Naive thymus-derived CD4-positive, alpha-beta T cell (primary cell): Measurements from ENCODE around the gene CPEB3. TPM values are rescaled to one million over a fixed set of nuclear protein-coding genes. Genes with fewer than 3 reads are reported as not detected.

Experiments used
- ATAC-seq: fragments of 150-1000 bp; cut with Tn5 transposase; 2 replicates; pipeline ENCODE4 v1.10.0; 2021; ENCODE audit warnings: mild to moderate bottlenecking, moderate library complexity
- CTCF ChIA-PET: fragments of 350-600 bp; sonication (Branson Sonifier 250); formaldehyde crosslinking; loops from one replicate; lab custom pipeline; 2021; ENCODE audit warnings: antibody characterized with exemption; lab: Charles Lee
- POLR2A ChIA-PET: fragments of 350-600 bp; sonication (Branson Sonifier 250); formaldehyde crosslinking; loops from one replicate; lab custom pipeline; 2021; ENCODE audit warnings: antibody characterized with exemption, inconsistent platforms; lab: Charles Lee
- DNase-seq, 9 donors: peaks; one replicate each; pipeline versions ENCODE4 v3.0.0 to v3.0.0-alpha.2; 2020 to 2022; ENCODE audit warnings: mixed read lengths in 1 of 9
- H3K27ac ChIP-seq: one replicate; pipeline ENCODE4 v1.7.0; 2013; ENCODE audit warnings: mild to moderate bottlenecking, low read depth, low read length, moderate library complexity
- H3K27me3 ChIP-seq, 2 donors: one replicate each; pipeline ENCODE4 v1.7.0; 2013; ENCODE audit warnings: low read length in 2 of 2, mild to moderate bottlenecking in 2 of 2, moderate library complexity in 2 of 2; ENCODE audit not compliant: control insufficient read depth in 2 of 2, insufficient read depth in 2 of 2
- H3K36me3 ChIP-seq, 3 experiments: 1 replicate in 2 of 3; 2 replicates in 1 of 3; pipeline ENCODE4 v1.7.0; 2013; ENCODE audit warnings: low read length in 3 of 3, mild to moderate bottlenecking in 3 of 3, moderate library complexity in 1 of 3; ENCODE audit not compliant: insufficient read depth in 3 of 3, control insufficient read depth in 2 of 3
- H3K4me1 ChIP-seq, 2 donors: one replicate each; pipeline ENCODE4 v1.7.0; 2013; ENCODE audit warnings: low read length in 2 of 2, mild to moderate bottlenecking in 2 of 2, moderate library complexity in 1 of 2; ENCODE audit not compliant: control insufficient read depth in 2 of 2, insufficient read depth in 2 of 2
- H3K4me3 ChIP-seq: 2 replicates; pipeline ENCODE4 v1.7.0; 2013; ENCODE audit warnings: mild to moderate bottlenecking, low read length
- H3K9me3 ChIP-seq, 3 experiments: 1 replicate in 2 of 3; 2 replicates in 1 of 3; pipeline ENCODE4 v1.7.0; 2013; ENCODE audit warnings: low read length in 3 of 3; ENCODE audit not compliant: control insufficient read depth in 2 of 3
- H3K27ac Mint-ChIP-seq, 9 donors: one replicate each; pipeline ENCODE4 v1.8.0; 2020 to 2022; ENCODE audit warnings: mixed read lengths in 9 of 9, mild to moderate bottlenecking in 8 of 9, moderate library complexity in 5 of 9, inconsistent platforms in 2 of 9
- H3K27me3 Mint-ChIP-seq, 5 donors: one replicate each; pipeline ENCODE4 v1.8.0; 2021 to 2022; ENCODE audit warnings: mixed read lengths in 5 of 5, mild to moderate bottlenecking in 1 of 5
- H3K36me3 Mint-ChIP-seq, 5 donors: one replicate each; pipeline ENCODE4 v1.8.0; 2020 to 2022; ENCODE audit warnings: mixed read lengths in 5 of 5, mild to moderate bottlenecking in 3 of 5, inconsistent platforms in 1 of 5
- H3K4me1 Mint-ChIP-seq, 7 donors: one replicate each; pipeline ENCODE4 v1.8.0; 2020 to 2022; ENCODE audit warnings: mixed read lengths in 7 of 7, mild to moderate bottlenecking in 3 of 7, inconsistent platforms in 1 of 7
- H3K4me3 Mint-ChIP-seq, 10 donors: one replicate each; pipeline ENCODE4 v1.8.0; 2020 to 2022; ENCODE audit warnings: mild to moderate bottlenecking in 10 of 10, mixed read lengths in 10 of 10, moderate library complexity in 6 of 10, inconsistent platforms in 2 of 10
- H3K9me3 Mint-ChIP-seq, 11 donors: one replicate each; pipeline ENCODE4 v1.8.0; 2020 to 2022; ENCODE audit warnings: mixed read lengths in 11 of 11, mild to moderate bottlenecking in 4 of 11, inconsistent platforms in 1 of 11, moderate library complexity in 1 of 11
- intact Hi-C, 2 donors: fragments of 100-400 bp; cut with micrococcal nuclease; formaldehyde crosslinking; loops; one replicate each; pipeline ENCODE4 v1.15.1; 2023
- polyA plus RNA-seq, 2 donors: library from polyadenylated mRNA; unstranded; fragments of 300-500 nt; fragmentation: Illumina TruSeq; gene quantifications; one replicate each; pipeline ENCODE4 v1.2.3, GENCODE V29; 2021
- total RNA-seq, 6 experiments: library from RNA in 5 of 6; stranded (reverse) in 5 of 6; gene quantifications; 1 replicate in 5 of 6; 2 replicates in 1 of 6; pipeline ENCODE4 v1.2.3 and lab custom pipeline; 2021 to 2026

Gene CPEB3
- total and polyA plus RNA-seq, 7 experiments from 2014 or later: 0.74 to 3.3 (median 2.1) TPM

DNA sequence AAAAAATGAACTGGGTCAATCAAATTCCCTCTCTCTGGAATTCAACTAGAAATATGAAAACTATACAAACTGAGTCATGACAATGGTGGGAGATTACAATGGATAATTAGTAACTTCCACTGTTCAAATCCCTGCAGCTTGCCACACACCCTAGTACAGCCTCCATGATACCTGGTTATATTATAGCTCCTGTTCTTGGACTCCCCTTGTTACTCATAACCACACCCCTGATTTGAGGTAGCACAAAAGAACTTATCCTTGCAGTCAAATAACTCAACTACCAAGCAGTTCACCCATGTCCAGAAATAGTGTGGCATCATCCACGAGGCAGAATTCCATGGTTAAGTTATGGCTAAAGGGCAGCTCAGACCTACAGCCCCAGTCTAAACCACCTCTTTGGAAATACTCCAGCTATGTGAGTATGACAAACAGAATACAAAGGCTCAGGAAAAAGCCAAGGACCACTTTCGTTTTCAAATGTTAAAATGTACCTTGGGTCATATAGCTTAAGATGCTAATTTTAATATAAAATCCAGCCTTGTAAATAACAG lies 164.7 kb downstream of the CPEB3 start:
- Histone ChIP-seq H3K27me3 (no peaks in the 10 kb centered on the region), H3K36me3 (no peaks in the 10 kb centered on the region), H3K9me3 (no peaks in the 10 kb centered on the region), H3K4me3 (no peak overlapping the region), H3K27ac (no peak overlapping the region), H3K4me1 (no peaks in the 10 kb centered on the region)
- intact Hi-C loops: no loop called here
- no peak overlapping the region for H3K4me3 Mint-ChIP-seq
- no peaks in the 10 kb centered on the region for H3K27me3 Mint-ChIP-seq
- DNase-seq (no peak), ATAC-seq (no peak)
- ChIA-PET CTCF (no interaction called here), POLR2A (no interaction called here)
- peaks cover 5 to 13% (median 10%) of the 10 kb centered on the region in 5 donors for H3K36me3 Mint-ChIP-seq
- H3K9me3 Mint-ChIP-seq: peaks cover 0 to 9% (median 0%) of the 10 kb centered on the region in 11 donors
- no peak overlapping the region for H3K27ac Mint-ChIP-seq
- peaks cover 0 to 7% (median 0%) of the 10 kb centered on the region in 7 donors for H3K4me1 Mint-ChIP-seq

DNA sequence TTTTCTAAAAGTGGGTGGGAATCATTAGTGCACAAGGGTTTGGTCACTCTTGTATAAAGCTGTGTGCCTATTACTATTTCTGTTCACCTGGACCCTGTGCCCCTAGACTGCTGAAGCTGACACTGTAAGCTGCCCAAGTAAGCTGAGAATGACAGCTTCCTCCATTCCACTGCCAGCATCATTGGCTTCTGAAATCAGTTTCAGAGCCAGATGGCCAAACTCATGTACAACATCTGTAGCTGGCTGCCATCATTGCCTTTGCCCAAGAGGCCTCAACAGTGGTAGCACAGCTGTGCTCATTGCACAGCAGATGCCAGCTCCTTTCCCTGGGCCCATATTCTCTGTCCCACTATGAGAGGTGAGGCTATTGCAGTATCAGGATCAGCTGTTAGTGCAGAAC lies 165.7 kb downstream of the CPEB3 start:
- H3K27ac Mint-ChIP-seq: no peak overlapping the region
- ATAC-seq (no peak), DNase-seq (no peak)
- no peak overlapping the region for H3K4me3 ChIP-seq
- H3K36me3 Mint-ChIP-seq: peaks cover 5 to 11% (median 7%) of the 10 kb centered on the region in 5 donors
- H3K4me1 Mint-ChIP-seq: peaks cover 0 to 6% (median 0%) of the 10 kb centered on the region in 7 donors
- H3K27me3 ChIP-seq: no peaks in the 10 kb centered on the region
- H3K9me3 ChIP-seq: no peaks in the 10 kb centered on the region
- no peaks in the 10 kb centered on the region for H3K4me1 ChIP-seq
- no peaks in the 10 kb centered on the region for H3K27me3 Mint-ChIP-seq
- CTCF ChIA-PET: no interaction called here
- no peak overlapping the region for H3K4me3 Mint-ChIP-seq
- H3K9me3 Mint-ChIP-seq: peaks cover 0 to 9% (median 0%) of the 10 kb centered on the region in 11 donors
- intact Hi-C loops: no loop called here
- H3K36me3 ChIP-seq: no peaks in the 10 kb centered on the region
- no peak overlapping the region for H3K27ac ChIP-seq
- POLR2A ChIA-PET: no interaction called here

DNA sequence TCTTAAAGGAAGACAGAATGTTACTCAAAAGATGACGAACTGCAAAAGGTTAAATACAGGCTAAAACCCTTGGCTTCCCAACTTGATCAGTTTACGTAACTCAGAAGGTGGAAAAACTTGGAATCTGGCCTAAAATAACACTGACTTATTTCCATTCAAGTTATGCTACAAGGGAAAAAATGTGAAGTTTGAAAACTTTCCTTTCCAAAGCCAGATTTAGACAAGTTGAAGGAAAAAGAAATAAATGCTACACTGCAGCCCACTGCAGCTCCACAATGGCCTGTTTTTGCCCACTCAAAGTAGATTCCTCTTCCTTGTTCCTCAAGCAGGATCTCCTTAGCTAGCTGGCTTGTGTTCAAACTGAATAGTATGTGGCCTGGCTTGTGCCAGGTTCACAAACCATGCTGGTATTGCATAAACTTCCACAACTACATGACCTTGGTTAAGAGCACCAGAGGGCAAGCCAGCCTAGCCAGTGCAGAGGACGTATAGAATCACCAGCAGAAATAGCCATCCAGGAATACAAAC lies 166.2 kb downstream of the CPEB3 start:
- Mint-ChIP-seq H3K4me3 (no peak overlapping the region), H3K27ac (no peak overlapping the region), H3K9me3 (peaks cover 0 to 9% (median 0%) of the 10 kb centered on the region in 11 donors), H3K27me3 (no peaks in the 10 kb centered on the region), H3K36me3 (peaks cover 5 to 8% (median 6%) of the 10 kb centered on the region in 5 donors), H3K4me1 (peaks cover 0 to 6% (median 0%) of the 10 kb centered on the region in 7 donors)
- H3K9me3 ChIP-seq: no peaks in the 10 kb centered on the region
- CTCF ChIA-PET: no interaction called here
- ATAC-seq: no peak
- no peaks in the 10 kb centered on the region for H3K4me1 ChIP-seq
- H3K4me3 ChIP-seq: no peak overlapping the region
- no peaks in the 10 kb centered on the region for H3K36me3 ChIP-seq
- no peaks in the 10 kb centered on the region for H3K27me3 ChIP-seq
- H3K27ac ChIP-seq: no peak overlapping the region
- no peak for DNase-seq
- intact Hi-C loops: no loop called here
- POLR2A ChIA-PET: no interaction called here

DNA sequence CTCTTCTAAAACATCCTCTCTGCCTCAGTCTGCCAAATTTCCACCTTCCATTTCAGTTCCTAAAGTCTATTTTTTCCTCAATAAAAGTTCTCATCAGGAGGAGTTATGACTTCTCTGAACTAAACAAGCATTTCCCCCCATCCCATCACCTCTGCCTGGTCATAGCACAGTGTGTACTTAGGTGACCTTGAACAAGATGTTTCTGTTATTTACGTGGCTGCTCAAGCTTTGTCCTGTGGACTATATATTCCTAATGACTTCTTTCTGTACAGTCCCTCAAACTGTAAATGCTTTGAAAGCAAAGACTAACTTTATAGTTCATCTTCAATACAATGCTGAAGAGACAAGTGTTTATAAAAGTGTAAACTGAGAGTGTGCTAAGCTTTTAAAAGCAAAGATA lies 166.9 kb downstream of the CPEB3 start:
- no peak overlapping the region for H3K27ac ChIP-seq
- Mint-ChIP-seq H3K4me3 (no peak overlapping the region), H3K27me3 (no peaks in the 10 kb centered on the region), H3K4me1 (peaks cover 0 to 6% (median 0%) of the 10 kb centered on the region in 7 donors), H3K36me3 (peaks cover 1 to 12% (median 4%) of the 10 kb centered on the region in 5 donors), H3K9me3 (peaks cover 0 to 4% (median 0%) of the 10 kb centered on the region in 11 donors), H3K27ac (no peak overlapping the region)
- DNase-seq: no peak
- no peak overlapping the region for H3K4me3 ChIP-seq
- ATAC-seq: no peak
- ChIA-PET POLR2A (no interaction called here), CTCF (no interaction called here)
- no peaks in the 10 kb centered on the region for H3K4me1 ChIP-seq
- intact Hi-C loops: no loop called here
- H3K36me3 ChIP-seq: no peaks in the 10 kb centered on the region
- H3K27me3 ChIP-seq: no peaks in the 10 kb centered on the region
- no peaks in the 10 kb centered on the region for H3K9me3 ChIP-seq

DNA sequence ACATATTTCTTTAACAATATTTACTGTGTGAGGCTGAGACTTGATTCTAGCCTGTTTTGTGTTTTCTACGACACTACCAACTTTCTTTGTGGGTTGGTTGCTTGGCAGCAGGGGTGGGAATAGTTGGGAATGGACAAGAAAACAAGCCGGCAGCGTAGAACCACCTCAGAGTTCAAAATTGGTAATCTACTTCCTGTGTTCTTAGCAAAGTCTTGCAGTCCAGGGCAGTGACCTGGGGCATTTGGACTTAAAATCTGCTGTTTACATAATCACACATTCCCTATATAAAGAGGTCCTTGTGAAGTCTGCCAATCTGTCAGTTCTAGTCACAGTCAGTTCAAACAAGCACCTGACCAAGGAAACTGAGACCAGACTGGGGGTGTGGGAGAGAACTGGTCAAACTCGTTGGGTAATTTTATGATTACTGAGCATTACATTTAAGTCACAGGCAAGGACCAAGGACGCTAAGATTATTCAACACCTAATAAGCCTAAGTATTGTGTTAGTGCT lies 167.9 kb downstream of the CPEB3 start:
- ChIA-PET CTCF (no interaction called here), POLR2A (no interaction called here)
- intact Hi-C loops: no loop called here
- Histone ChIP-seq H3K4me1 (no peaks in the 10 kb centered on the region), H3K4me3 (no peak overlapping the region), H3K27ac (no peak overlapping the region), H3K27me3 (no peaks in the 10 kb centered on the region), H3K36me3 (no peaks in the 10 kb centered on the region), H3K9me3 (no peaks in the 10 kb centered on the region)
- Mint-ChIP-seq H3K27ac (no peak overlapping the region), H3K36me3 (peaks cover 0 to 16% (median 0%) of the 10 kb centered on the region in 5 donors), H3K4me3 (no peak overlapping the region), H3K27me3 (no peaks in the 10 kb centered on the region), H3K4me1 (peaks cover 0 to 6% (median 0%) of the 10 kb centered on the region in 7 donors), H3K9me3 (no peaks in the 10 kb centered on the region)
- DNase-seq: no peak
- no peak for ATAC-seq

DNA sequence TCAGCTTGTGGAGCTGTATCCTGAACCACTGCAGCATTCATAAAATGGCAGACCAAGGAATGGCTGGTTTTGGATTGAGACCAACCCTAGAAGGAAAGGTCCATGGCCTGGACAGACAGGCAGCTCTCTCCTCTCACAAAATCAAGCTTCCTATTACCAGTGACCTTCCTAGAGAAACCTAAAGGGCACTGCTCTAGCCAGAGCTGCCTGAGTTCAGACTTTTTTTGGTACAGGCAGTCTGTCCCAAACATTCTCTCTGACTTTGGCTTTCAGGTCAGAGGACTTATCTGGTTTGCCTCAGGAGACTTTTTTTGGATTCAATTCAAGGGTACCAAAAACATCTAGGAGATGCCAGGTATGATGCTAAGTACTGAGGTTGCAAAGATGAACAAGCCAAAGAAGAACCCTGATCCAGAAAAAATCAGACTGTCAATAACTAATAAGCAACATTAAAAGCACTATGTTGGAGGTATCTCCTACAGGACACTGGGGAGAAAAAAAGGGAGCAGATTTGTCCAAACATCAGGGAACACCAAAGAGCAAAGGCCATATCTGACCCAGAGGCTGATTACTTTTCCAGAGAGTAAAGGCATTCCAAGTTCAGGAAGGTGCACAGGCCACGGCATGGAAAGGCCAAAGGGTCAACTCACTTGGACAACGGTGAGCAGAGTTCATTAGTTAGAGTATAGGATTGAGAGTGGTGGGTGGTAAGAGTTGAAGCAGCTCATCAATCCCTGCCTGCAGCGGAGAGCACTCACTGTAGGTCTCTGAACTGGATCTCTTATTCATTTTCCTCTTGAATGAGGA lies 169.0 kb downstream of the CPEB3 start:
- intact Hi-C loops: no loop called here
- CTCF ChIA-PET: no interaction called here
- ATAC-seq: no peak

More for the DNA sequence above, 169.0 kb downstream of the CPEB3 start:
- H3K4me3 Mint-ChIP-seq: no peak overlapping the region
- Histone ChIP-seq H3K4me1 (no peaks in the 10 kb centered on the region), H3K36me3 (no peaks in the 10 kb centered on the region), H3K4me3 (no peak overlapping the region), H3K27me3 (no peaks in the 10 kb centered on the region), H3K9me3 (no peaks in the 10 kb centered on the region), H3K27ac (no peak overlapping the region)
- peaks cover 0 to 10% (median 0%) of the 10 kb centered on the region in 5 donors for H3K36me3 Mint-ChIP-seq
- peaks cover 0 to 2% (median 0%) of the 10 kb centered on the region in 7 donors for H3K4me1 Mint-ChIP-seq
- no peak overlapping the region for H3K27ac Mint-ChIP-seq
- POLR2A ChIA-PET: no interaction called here
- DNase-seq: no peak
- H3K9me3 Mint-ChIP-seq: no peaks in the 10 kb centered on the region
- no peaks in the 10 kb centered on the region for H3K27me3 Mint-ChIP-seq
